Measurements from ENCODE around the gene WDR43. TPM values are rescaled to one million over a fixed set of nuclear protein-coding genes. Genes with fewer than 3 reads are reported as not detected.

The WDR43 gene
- total and polyA plus RNA-seq, 2 donors from 2014 or later: 9.6 to 40.5 TPM

GRCh38 chr2:28871620-28872019, 22.8 kb upstream of the WDR43 start:
- TF ChIP-seq CTCF (IDR thresholded peaks at IDR 0.05; ENCODE audit: borderline replicate concordance, extremely low read depth, insufficient read depth): no peak
- H3K9ac ChIP-seq (ENCODE audit: low read length in 3 of 3): no peak overlapping the region
- no peaks in the 10 kb centered on the region for H3K36me3 ChIP-seq (ENCODE audit: control insufficient read depth in 2 of 3, insufficient read depth in 3 of 3, low read length in 3 of 3)
- FAIRE-seq (no peak), DNase-seq (no peak)
- peaks cover 4 to 14% (median 6%) of the 10 kb centered on the region in 3 donors for H3K4me1 ChIP-seq (ENCODE audit: control insufficient read depth in 2 of 3, insufficient read depth in 2 of 3, low read depth in 1 of 3, low read length in 3 of 3)
- no peak overlapping the region for H3K27ac ChIP-seq (ENCODE audit: low read depth in 2 of 2, low read length in 2 of 2)
- no peaks in the 10 kb centered on the region for H3K27me3 ChIP-seq (ENCODE audit: control insufficient read depth, insufficient read depth, low read length)
- H3K9me3 ChIP-seq (ENCODE audit: control insufficient read depth in 2 of 3, insufficient read depth in 1 of 3, low read length in 3 of 3): no peaks in the 10 kb centered on the region
- intact Hi-C loops (cut with DNase I): no loop called here
- H3K4me3 ChIP-seq (ENCODE audit: low read length in 3 of 3): no peak overlapping the region

DNA sequence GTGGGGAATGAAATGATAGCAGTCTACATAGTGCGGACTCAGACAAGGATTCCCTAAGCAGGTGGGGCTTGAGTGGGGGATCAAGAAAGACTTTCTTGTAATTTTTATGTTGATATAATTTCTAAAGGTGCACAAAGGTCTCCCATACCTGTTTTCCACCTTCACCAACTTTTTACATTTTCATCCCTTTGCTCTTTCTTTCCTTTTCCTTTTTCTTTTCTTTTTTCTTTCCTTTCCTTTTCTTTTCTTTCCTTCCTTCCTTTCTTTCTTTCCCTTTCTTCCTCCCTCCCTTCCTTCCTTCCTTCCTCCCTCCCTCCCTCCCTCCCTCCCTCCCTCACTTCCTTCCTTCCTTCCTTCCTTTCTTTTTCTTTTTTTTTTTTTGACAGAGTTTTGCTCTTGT, 14.3 kb upstream of the WDR43 start:
- FAIRE-seq: no peak
- Histone ChIP-seq H3K4me1 (ENCODE audit: control insufficient read depth in 2 of 3, insufficient read depth in 2 of 3, low read depth in 1 of 3, low read length in 3 of 3) (no peaks in the 10 kb centered on the region), H3K4me3 (ENCODE audit: low read length in 3 of 3) (no peak overlapping the region), H3K27me3 (ENCODE audit: control insufficient read depth, insufficient read depth, low read length) (no peaks in the 10 kb centered on the region), H3K27ac (ENCODE audit: low read depth in 2 of 2, low read length in 2 of 2) (no peak overlapping the region), H3K9me3 (ENCODE audit: control insufficient read depth in 2 of 3, insufficient read depth in 1 of 3, low read length in 3 of 3) (no peaks in the 10 kb centered on the region), H3K9ac (ENCODE audit: low read length in 3 of 3) (no peak overlapping the region), H3K36me3 (ENCODE audit: control insufficient read depth in 2 of 3, insufficient read depth in 3 of 3, low read length in 3 of 3) (no peaks in the 10 kb centered on the region)
- DNase-seq: no peak
- intact Hi-C loops (cut with DNase I): no loop called here
- no peak for TF ChIP-seq CTCF (IDR thresholded peaks at IDR 0.05; ENCODE audit: borderline replicate concordance, extremely low read depth, insufficient read depth)

- H3K36me3 ChIP-seq (ENCODE audit: control insufficient read depth in 2 of 3, insufficient read depth in 3 of 3, low read length in 3 of 3): no peaks in the 10 kb centered on the region
- intact Hi-C loops (cut with DNase I): no loop called here
- no peak overlapping the region for H3K27ac ChIP-seq (ENCODE audit: low read depth in 2 of 2, low read length in 2 of 2)
- H3K4me1 ChIP-seq (ENCODE audit: control insufficient read depth in 2 of 3, insufficient read depth in 2 of 3, low read depth in 1 of 3, low read length in 3 of 3): peaks cover 0 to 12% (median 0%) of the 10 kb centered on the region in 3 donors
- FAIRE-seq (no peak), DNase-seq (no peak)
- TF ChIP-seq CTCF (IDR thresholded peaks at IDR 0.05; ENCODE audit: borderline replicate concordance, extremely low read depth, insufficient read depth): no peak
- no peaks in the 10 kb centered on the region for H3K9me3 ChIP-seq (ENCODE audit: control insufficient read depth in 2 of 3, insufficient read depth in 1 of 3, low read length in 3 of 3)
- no peaks in the 10 kb centered on the region for H3K27me3 ChIP-seq (ENCODE audit: control insufficient read depth, insufficient read depth, low read length)
- no peak overlapping the region for H3K4me3 ChIP-seq (ENCODE audit: low read length in 3 of 3)
- H3K9ac ChIP-seq (ENCODE audit: low read length in 3 of 3): no peak overlapping the region
Measured at GRCh38 chr2:28893488-28893887, 979 bp upstream of the WDR43 start.
